Measurements from ENCODE around the gene NR4A3.

Gene NR4A3

DNA sequence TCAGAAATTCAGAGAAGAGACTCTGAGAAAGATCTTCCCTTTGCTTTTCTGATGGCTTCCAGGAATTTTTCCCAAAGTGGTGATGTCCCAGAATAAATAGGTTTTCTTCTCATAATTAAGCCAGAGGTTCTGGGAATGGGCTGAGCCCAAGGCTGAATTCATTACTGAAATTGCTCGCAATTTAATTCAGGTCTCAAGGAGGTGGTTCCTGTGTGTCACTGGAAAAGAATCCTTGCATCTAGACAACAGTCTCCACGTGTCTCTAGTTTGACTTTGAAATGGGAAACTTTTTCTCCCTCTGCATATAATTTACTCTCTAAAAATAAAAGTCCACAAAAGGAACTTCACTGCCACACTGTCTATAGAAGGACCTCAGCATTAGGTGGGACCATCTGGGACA, 57.0 kb downstream of the NR4A3 start:
- DNase-seq (ENCODE audit: low spot score) = no peak

DNA sequence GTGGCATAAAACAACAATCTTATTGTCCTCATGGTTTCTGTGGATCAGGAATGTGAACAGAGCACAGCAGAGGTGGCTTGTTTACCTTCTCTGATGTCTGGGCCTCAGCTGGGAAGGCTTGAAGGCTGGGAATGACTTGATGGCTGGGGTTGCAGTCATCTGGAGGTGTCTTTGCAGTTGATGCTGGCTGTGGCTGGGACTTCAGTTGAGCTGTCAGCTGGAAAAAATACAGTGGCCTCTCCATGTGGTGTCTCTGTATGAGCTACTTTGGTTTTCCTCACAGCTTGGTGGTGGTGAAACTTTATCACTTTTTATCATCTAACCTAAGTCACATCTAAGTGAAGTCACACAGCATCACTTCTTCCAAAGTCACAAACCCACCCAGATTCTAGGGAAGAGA, 60.1 kb downstream of the NR4A3 start:
- no peak for DNase-seq (ENCODE audit: low spot score)

DNA sequence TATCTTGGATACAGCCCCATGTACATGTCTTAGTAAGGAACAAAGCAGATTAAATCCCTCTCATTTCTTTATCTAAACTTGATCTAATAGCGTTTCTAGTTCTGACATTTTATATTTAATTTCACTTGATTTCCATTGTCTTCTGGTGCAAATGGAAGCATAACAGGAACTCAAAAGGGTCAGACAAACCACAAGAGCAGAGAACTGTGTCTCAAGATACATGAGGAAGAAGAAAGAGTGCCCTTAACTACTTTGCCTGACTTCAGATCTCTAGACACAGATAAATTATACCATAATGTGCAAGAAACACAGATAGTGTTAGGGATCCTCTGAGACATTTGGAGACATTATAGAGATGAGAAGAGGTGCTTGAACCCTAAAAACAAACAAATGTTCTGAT, 64.1 kb downstream of the NR4A3 start:
- no peak for DNase-seq (ENCODE audit: low spot score)

DNA sequence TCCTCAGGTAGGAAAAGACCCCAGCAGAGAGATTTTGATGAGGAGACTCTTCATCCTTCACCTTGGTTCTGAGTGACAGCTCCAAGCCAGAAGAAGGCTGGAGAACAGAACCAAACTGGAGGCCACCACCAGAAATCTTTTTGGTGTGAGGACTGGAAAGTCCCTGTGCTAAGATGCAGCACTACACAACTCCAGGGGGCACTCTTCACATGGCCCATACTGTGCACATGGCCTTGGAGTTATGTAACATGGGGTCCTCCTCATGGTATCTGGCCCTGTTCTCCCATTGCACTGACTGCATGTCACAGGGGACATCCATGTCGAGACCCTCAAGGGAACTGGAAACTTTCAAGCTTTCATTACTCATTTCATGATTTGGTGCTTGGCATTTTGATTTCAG, 67.4 kb downstream of the NR4A3 start:
- no peak for DNase-seq (ENCODE audit: low spot score)

DNA sequence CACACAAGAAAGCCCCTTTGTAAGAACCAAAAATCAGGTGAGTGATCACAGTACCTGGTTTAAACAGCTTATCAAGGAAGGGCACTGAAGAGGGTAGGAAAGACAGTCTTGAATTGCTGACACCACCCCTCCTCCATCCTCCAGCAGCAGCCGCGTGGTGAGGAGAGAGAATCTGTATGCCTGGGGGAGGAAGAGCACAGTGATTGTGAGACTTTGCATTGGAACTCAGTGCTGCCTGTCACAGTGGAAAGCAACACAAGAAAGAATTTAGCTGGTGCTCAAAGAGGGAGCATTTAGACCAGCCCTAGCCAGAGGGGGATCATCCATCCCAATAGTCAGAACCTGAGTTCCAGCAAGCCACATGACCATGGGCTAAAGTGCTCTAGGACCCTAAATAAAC, 73.1 kb downstream of the NR4A3 start:
- DNase-seq (ENCODE audit: low spot score) = no peak

DNA sequence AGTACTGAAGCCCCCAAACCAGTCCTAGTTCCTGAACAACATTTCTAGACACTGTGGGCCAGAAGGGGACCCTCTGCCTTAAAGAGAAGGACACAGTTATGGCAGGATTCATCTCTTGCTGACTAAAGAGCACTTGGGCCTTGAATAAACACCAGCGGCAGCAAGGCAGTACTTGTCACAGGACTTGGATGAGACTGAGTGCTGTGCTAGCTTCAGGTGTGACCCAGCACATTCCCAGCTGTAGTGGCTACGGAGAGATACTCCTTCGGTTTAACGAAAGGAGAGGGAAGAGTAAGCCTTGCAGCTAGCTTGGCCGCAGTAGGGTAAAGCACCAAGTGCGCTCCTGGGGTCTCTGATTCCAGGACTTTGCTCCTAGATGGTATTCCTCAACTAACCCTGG, 73.8 kb downstream of the NR4A3 start:
- DNase-seq (ENCODE audit: low spot score) = no peak

DNA sequence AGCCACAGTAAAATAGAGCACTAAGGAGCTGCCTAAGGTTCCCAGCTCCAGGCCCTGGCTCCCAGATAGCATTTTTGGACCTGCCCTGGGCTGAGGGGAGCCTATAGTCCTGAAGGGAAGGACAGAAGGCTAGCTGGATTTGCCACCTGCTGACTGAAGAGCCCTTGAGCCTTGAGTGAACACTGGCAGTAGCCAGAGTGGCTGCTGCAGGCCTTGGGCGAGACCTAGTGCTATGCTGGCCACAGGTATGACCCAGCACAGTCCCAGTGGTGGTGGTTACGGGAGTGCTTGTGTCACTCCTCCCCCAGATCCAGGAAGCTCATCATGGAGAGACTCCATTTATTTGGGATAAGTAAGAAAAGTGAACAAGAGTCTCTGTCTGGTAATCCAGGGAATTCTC, 74.4 kb downstream of the NR4A3 start:
- DNase-seq (ENCODE audit: low spot score) = no peak

DNA sequence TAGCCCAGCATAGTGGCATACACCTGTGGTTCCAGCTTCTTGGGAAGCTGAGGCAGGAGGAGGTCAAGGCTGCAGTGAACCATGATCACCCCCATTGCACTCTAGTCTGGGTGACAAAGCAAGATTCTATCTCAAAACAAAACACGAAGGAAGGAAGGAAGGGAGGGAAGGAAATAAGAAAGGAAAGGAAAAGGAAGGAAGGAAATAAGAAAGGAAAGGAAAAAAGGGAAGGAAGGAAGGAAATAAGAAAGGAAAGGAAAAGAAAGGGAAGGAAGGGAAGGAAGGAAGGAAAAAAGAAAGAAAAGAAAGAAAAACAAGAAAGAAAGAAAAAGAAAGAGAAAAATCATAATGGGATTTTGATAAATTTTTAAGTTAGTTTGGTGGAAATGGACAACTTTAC, 81.7 kb downstream of the NR4A3 start:
- no peak for DNase-seq (ENCODE audit: low spot score)

DNA sequence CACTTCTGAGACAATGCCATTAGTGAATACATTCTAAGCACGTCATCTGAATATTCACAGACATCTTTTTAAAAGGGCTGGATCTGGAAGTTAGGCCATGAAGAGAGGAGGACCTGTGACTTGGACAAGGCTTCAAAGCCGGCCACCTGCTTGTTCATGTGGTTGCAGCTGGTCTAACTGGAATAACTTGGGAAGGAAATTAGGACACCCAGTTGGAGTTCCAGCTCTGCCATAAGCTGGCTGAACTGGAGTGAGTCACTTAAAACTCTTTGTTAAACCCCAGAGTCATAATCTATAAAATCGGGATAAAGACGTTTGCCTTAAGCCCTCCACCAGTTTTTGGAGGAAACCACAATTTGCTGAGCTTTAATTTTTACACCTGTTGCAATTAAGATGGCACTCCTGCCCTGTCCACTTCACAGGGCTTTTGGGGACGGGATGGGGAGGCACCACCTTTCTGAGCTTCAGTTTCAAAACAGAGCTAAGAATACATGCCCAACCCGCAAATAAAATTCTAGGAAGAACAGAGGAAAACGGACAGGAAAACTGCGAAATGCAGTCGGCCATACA, 84.2 kb downstream of the NR4A3 start:
- DNase-seq (ENCODE audit: low spot score) = peak; percentile 7

DNA sequence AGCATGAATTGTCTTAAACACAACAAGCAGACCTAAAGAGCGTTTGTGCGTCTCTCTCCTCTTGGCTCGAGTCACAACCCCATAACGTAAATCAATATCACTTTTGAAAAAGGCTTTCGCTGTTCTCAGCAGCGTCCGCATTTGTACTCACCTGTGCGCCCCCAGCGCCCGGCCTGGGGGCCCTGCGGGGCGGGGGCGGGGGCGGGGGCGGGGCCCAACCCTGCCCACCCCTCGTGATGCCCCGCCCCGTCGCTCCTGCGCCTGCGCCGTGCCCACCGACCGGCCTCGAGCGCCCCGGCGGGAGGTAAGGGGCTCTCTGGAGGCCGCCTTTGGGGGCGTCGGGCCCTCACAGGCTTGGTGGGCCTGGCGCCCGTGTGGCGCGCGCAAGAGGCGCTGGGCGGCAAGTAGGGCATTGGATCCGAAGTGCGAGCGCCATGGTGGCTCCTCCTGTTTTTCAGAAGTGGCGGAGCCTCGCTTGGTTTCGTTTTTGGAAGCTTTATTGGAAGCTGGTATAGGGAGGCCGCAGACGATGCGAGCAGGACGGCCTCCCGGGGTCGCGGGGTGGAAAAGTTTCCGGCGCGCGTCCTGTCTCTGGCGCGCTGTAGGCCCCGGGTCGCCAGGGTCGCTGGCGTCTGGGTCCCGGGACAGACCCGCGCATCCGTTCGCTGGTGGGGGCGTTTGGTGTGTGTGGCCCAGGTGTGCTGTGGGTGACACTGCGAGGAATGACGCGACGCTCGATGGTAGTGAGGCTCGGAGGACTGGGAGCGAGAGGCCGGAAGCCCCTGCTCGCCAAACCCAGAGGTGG, 84.9 kb downstream of the NR4A3 start, which contains the start of gene STX17:
TSS of gene STX17 (plus strand) at position 252 of the 805 bp plus-strand sequence. CDS start 8,586 bp downstream, outside the sequence.
- DNase-seq (ENCODE audit: low spot score) = peak; percentile 55

DNA sequence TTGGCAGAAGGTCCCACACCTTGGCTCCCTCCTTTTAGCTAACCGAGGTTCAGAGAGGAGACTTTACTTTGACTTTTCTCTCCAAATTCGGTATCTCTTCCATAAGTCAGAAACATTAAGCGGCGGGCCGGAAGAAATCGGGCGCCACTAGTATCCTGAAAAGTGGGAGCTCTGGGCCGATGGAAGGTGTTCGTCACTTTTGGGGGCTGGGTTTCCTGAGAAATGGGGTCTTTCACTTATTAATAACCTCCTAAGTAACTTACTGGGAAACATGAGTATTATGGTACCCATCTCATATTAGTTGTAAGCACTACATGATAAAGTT, 85.5 kb downstream of the NR4A3 start:
- no peak for DNase-seq (ENCODE audit: low spot score)

DNA sequence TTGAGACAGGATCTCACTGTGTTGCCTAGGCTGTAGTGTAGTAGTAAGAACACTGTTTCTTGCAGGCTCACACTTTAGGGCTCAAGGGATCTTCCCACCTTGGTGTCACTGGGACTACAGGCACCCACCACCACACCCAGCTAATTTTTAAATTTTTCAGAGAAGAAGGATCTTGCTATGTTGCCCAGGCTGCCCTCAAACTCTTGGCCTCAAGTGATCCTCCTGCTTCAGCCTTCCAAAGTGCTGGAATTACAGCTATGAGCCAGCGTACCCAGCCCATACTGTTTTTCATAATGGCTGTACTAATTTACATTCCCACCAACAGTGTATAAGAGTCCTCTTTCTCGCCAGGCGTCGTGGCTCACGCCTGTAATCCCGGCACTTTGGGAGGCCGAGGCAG, 89.9 kb downstream of the NR4A3 start:
- no peak for DNase-seq (ENCODE audit: low spot score)
